Measurements from ENCODE around the gene CACNB2.

- TF ChIP-seq CTCF (conservative IDR thresholded peaks at IDR 0.05; ENCODE audit: low read depth, low read length) (no peak), EZH2 (IDR thresholded peaks at IDR 0.05; ENCODE audit: borderline replicate concordance, low read depth, low read length, poor library complexity, severe bottlenecking) (no peak)
Measured at GRCh38 chr10:18460032-18460431, 319.8 kb downstream of the CACNB2 start.
